Activated CD4-positive, alpha-beta T cell treated with anti-CD3 and anti-CD28 coated beads, Interleukin-2, Interleukin-4, amounts not matched to agents 100 ng/mL and 50 ng/mL, durations not matched to agents 16 hours and 8 hours (primary cell): Measurements from ENCODE around the gene ELOVL7.
"Not testable (repeated sequence)": the region's sequence is repeated elsewhere in the genome, so short reads cannot be mapped to it uniquely, and the experiment has no call there.

ENCODE experiments used
- DNase-seq: peaks from one replicate; pipeline ENCODE4 v3.0.0-alpha.2; 2020; ENCODE audit warnings: low spot score

Gene ELOVL7

GRCh38 chr5:60843936-60844905 lies at the start of gene ELOVL7:
ELOVL7 (minus strand) TSS chr5:60844269; CDS start chr5:60787397, 56,872 bp downstream.
- peak; percentile 50 for DNase-seq

DNA sequence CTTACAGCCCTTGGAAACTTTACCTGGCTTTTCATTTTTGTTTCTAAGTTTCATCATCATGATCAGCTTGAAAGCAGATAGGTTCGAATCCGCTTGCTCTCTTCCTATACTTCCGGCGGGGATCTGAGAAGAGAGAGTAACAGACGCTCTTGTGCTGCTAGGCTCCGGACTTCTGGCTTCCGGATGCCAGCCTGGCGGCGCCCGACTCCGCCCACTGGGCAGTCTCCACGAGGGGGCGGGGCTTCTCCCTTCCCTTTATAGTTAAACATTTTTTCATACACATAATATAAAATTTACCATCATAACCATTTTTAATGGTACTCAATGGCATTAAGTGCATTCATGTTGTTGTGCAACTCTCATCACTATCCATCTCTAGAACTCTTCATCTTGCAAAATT lies 49.5 kb upstream of the ELOVL7 start:
- no peak for DNase-seq

GRCh38 chr5:60891667-60892066 lies 47.6 kb upstream of the ELOVL7 start:
- no peak for DNase-seq

DNA sequence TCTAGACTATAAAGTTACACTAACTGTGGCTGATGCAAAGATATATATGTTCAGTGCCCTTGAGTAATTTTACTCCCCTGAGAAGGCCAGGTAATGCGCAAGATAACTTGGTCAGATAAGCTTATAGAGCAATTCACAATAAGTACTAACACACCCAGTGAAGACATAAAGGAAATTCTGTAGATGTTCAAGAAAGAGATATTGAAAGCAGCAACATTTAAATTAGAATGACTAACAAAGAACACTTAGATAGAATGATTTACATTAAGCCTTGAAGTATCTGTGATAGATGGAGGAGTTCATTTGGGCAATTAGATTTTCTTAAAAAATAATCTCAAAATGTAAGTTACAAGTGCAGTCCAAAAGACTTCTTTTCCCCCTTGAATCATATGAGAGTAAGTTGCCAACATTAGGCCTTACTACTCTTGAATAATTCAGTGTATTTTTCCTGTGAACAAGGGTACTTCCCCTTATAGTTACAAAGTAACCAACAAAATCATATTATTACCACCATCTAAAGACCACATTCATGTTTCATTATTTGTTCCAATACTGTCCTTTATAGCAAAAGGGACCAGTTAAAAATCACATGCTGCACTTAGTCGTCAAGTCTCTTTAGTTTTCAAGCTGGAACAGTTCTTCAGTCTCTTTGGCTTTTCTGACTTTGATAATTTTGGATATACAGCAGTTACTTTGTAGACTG lies 44.4 kb upstream of the ELOVL7 start:
- DNase-seq = no peak

DNA sequence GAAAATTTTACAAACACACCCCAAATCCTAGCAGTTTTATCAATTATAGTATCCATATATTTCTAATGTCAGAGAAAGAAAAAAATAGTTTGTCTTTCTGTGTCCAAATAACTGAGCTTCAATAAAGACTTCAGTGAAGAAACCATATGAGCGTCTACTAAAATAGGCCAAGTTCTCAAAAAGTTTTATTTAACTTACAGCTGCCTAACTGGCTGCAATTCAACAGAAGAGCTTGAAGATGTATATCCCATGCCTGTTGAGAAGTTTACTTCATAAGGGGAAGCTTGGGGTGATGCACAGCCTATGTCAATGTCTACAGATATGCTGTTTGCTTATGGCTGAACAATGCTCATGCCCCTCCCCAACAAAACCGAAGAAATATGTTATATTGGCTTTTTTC lies 43.7 kb upstream of the ELOVL7 start:
- no peak for DNase-seq

DNA sequence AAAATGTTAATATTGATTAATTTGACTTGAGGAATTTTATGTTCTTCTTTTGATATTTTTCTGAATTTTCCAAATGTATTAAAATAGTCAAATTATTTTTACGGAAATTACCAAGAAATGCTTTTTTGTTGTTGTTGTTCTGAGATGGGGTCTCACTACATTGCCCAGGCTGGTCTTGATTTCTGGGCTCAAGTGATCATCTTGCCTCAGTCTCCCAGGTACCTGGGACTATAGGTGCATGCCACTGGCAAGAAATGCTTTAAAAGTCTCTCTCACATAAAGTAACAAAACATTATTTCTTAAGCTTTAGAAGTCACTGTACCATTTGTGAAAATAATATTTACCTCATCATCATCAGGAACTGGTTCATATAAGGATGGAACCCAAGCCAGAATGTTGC lies 43.0 kb upstream of the ELOVL7 start:
- no peak for DNase-seq

DNA sequence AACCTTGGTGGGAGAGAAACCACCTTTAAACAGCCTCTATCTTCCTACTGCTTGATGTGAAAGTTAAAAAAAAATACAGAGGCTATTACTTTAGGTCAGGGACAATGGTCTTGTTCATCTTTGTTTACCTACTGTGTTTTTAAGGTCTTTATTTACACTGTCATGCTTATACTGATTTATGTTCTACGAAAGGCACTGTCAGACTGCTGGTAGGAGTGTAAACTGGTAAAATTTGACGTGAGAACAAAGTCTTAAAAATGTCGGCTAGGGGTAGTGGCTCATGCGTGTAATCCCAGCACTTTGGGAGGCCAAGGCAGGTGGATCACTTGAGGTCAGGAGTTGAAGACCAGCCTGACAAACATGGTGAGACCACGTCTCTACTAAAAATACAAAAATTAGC lies 42.1 kb upstream of the ELOVL7 start:
- no peak for DNase-seq

DNA sequence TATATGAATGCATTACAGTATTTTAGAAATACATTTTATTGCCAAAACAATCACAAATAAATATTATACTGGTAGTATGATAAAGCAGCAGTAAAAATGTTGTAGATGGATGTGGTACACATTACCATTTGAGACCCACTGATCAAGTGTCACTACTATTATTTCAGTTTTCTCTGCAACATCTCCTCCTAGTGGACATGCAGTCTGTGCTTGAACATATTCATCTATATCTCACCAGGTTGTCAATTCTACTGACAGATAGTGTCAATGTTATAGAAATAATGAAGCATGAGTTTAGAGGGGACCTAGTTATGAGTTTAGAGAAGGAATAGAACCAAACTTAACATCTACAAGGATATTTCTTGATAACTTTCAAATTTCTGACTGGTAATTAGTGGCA lies 39.2 kb upstream of the ELOVL7 start:
- DNase-seq = no peak

GRCh38 chr5:60872892-60873291 lies 28.8 kb upstream of the ELOVL7 start:
- DNase-seq = no peak

DNA sequence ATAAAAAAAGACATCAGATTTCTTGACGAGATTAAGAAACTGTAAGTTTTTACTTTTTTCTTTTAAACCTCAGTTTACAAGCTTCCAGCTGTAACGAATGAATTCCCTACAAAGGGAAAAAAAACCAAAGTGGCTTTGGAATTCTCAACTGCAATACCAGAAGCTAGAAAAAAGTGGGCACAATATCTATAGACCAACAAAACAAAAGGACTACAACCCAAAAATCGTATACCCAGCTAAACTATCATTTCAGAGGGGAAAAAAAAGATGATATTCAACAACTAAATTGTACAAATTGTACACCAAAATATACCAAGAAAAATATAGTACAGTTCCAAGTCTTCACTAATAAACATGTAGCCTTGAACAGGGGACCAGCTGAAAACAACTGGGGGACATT lies 26.8 kb upstream of the ELOVL7 start:
- DNase-seq = no peak

GRCh38 chr5:60860572-60860971 lies 16.5 kb upstream of the ELOVL7 start:
- not testable (repeated sequence) for DNase-seq

DNA sequence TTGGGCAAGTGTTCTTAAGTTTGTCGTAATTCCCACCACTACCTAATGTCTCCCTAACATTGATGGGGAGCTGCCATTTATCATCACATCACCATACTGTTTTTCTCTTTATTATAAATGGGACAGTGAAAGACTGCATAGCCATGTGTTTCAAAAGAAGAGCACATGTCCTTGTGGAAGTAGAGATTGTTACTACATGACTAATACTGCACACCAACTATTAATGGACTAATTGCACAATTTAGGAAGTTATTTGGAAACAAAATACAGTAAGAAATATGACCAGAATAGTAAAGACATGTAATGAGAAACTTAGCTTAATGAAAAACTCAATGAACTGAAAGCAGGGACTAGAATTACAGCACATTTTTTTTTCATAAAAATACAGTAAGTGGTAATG lies 12.0 kb upstream of the ELOVL7 start:
- DNase-seq = no peak

- no peak for DNase-seq
Observed at GRCh38 chr5:60852940-60853339, 8.9 kb upstream of the ELOVL7 start.

DNA sequence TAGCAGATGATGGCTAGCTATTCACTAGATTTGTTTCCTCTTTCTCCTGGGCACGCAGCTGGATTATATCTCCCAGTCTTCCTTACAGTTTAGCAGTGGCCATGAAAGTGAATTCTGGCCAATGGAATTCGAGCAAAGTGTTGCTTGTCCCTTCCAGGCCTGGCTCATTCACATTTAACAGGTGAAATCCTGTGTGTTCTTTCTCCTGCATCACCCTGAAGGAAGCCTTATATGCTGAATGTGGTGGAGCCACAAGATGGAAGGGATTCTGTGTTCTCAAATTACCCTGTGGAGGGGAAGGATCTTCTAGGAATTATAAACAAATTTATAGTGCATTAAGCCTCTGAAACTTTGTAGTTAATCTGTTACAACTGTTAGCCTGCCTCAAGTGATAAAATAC lies 8.2 kb upstream of the ELOVL7 start:
- no peak for DNase-seq

GRCh38 chr5:60851626-60852025 lies 7.6 kb upstream of the ELOVL7 start:
- no peak for DNase-seq

GRCh38 chr5:60846298-60846697 lies 2.2 kb upstream of the ELOVL7 start:
- no peak for DNase-seq

GRCh38 chr5:60843386-60843935 lies 608 bp downstream of the ELOVL7 start:
- DNase-seq = no peak

- DNase-seq = no peak
Observed at GRCh38 chr5:60842871-60843385, 1.1 kb downstream of the ELOVL7 start.

GRCh38 chr5:60841361-60841760 lies 2.7 kb downstream of the ELOVL7 start:
- no peak for DNase-seq

- DNase-seq = no peak
Observed at GRCh38 chr5:60836131-60836530, 7.9 kb downstream of the ELOVL7 start.

DNA sequence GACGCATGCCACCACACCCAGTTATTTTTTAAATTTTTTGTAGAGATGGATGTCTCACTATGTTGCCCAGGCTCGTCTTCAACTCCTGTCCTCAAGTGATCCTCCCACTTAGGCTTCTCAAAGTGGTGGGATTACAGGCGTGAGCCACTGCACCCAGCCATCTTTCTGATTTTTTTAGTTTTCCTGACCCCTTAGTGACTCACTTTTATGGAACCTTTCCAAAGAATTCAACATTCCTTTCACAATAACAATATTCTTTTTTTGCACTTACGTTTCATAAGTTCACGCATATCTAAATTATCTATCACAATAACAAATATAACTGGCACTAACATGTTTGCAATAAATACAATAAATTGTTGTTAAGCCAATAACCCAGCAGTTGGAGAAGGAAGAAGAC lies 8.5 kb downstream of the ELOVL7 start:
- DNase-seq = no peak

DNA sequence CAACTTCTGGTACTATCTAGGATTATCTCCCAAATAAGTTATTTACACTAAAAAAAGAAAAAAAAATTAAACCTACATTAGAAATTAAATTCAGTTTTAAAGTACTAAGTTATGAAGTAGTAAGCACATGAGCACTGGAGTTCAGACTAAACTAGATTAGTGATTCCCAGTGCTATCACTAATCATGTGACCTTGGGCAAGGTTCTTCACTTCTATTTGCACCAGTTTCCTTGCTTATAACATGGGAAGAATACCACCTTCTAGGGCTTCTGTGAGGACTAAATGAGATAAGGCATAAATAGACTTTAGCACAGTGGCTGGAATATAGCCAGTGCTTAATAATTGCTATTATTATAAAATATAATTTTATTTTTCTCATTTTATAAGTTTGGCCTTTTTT lies 10.5 kb downstream of the ELOVL7 start:
- no peak for DNase-seq
